ENCODE data around the gene NLRP12. TPM values are rescaled to one million over a fixed set of nuclear protein-coding genes. Genes with fewer than 3 reads are reported as not detected.
"Not testable (repeated sequence)": the region's sequence is repeated elsewhere in the genome, so short reads cannot be mapped to it uniquely, and the experiment has no call there.

Gene NLRP12
- total and polyA plus RNA-seq, 2 donors (not counting 1 experiment from before 2014, with no cell fraction given): 0.22 TPM; not detected in 1

DNA sequence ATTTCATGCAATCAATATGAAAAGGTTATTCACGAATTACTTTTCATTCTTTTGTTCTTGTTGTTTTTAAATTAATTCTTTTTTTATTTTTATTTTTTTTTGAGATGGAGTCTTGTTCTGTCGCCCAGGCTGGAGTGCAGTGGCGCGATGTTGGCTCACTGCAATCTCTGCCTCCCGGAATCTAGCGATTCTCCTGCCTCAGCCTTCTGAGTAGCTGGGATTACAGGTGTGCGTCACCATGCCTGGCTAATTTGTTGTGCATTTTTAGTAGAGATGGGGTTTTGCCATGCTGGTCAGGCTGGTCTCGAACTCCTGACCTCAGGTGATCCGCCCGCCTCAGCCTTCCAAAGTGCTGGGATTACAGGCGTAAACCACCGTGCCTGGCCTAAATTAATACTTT lies 16.1 kb upstream of the NLRP12 start:
- H3K79me2 ChIP-seq (ENCODE audit: control insufficient read depth, insufficient read depth, low read length); H4K20me1 ChIP-seq (ENCODE audit: control insufficient read depth, insufficient read depth, low read length, poor library complexity, severe bottlenecking); H3K9ac ChIP-seq (ENCODE audit: low read length); H3K4me2 ChIP-seq (replicated peaks; ENCODE audit: low read depth, low read length, poor library complexity, severe bottlenecking); H3K4me3 Mint-ChIP-seq; H3K9me3 ChIP-seq (ENCODE audit: control extremely low read depth in 1 of 3, control insufficient read depth in 2 of 3, insufficient read depth in 1 of 3, low read length in 2 of 3); H2AFZ ChIP-seq (ENCODE audit: insufficient read depth, low read depth, low read length, poor library complexity, severe bottlenecking); H3K4me1 ChIP-seq (ENCODE audit: control insufficient read depth in 2 of 2, insufficient read depth in 2 of 2, low read length in 2 of 2); H3K4me3 ChIP-seq (ENCODE audit: control extremely low read depth in 1 of 5, extremely low read depth in 1 of 5, insufficient read depth in 1 of 5, low read depth in 2 of 5, low read length in 4 of 5); H3K36me3 ChIP-seq (replicated peaks in 1 of 2; ENCODE audit: control extremely low read depth in 1 of 2, control insufficient read depth in 1 of 2, extremely low read depth in 1 of 2, insufficient read depth in 2 of 2, low read length in 1 of 2); ATAC-seq (ENCODE audit: low read depth); H3K9me3 Mint-ChIP-seq (ENCODE audit: insufficient read depth); H3K27ac Mint-ChIP-seq; DNase-seq; H3K27ac ChIP-seq (ENCODE audit: low read length in 2 of 2); H3K27me3 ChIP-seq (replicated peaks in 1 of 4; ENCODE audit: control extremely low read depth in 1 of 4, control insufficient read depth in 3 of 4, insufficient read depth in 4 of 4, low read length in 3 of 4); H3K4me1 Mint-ChIP-seq: not testable (repeated sequence)
- peaks cover 13% of the 10 kb centered on the region for H3K27me3 Mint-ChIP-seq
- ChIA-PET POLR2A (interaction anchor here (0.7 kb wide), 1 partner anchor 392 kb away, joined by 4 read pairs; no protein-coding TSS in a partner anchor), CTCF (interaction anchor here (0.6 to 1.1 kb wide), 3 partner anchors 42 to 198 kb away, joined by 3 to 4 read pairs (median 3); no protein-coding TSS in a partner anchor)
- 97% methylated on average over 5 of the region's 12 CpGs for WGBS (ENCODE audit: insufficient coverage)
- intact Hi-C loops (cut with micrococcal nuclease): loop anchor here (5.0 to 10.0 kb wide), 2 partner anchors 42 to 645 kb away; partner anchors contain the start of genes PRKCG and ZNF665

DNA sequence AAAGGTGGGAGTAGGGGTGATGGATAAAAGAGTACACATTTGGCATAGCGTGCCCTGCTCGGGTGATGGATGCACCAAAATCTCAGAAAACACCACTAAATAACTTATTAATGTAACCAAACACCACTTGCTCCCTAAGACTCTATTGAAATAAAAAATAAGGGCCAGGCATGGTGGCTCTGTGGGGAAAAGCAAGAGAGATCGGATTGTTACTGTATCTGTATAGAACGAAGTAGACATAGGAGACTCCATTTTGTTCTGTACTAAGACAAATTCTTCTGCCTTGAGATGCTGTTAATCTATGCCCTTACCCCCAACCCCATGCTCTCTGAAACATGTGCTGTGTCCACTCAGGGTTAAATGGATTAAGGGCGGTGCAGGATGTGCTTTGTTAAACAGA lies 14.3 kb upstream of the NLRP12 start:
- H3K27ac Mint-ChIP-seq; H3K9me3 ChIP-seq (ENCODE audit: control extremely low read depth in 1 of 3, control insufficient read depth in 2 of 3, insufficient read depth in 1 of 3, low read length in 2 of 3); H2AFZ ChIP-seq (ENCODE audit: insufficient read depth, low read depth, low read length, poor library complexity, severe bottlenecking); CTCF ChIA-PET; intact Hi-C loops (cut with micrococcal nuclease); POLR2A ChIA-PET; DNase-seq; H3K4me2 ChIP-seq (replicated peaks; ENCODE audit: low read depth, low read length, poor library complexity, severe bottlenecking); H3K4me1 Mint-ChIP-seq; H3K9ac ChIP-seq (ENCODE audit: low read length); H3K36me3 ChIP-seq (replicated peaks in 1 of 2; ENCODE audit: control extremely low read depth in 1 of 2, control insufficient read depth in 1 of 2, extremely low read depth in 1 of 2, insufficient read depth in 2 of 2, low read length in 1 of 2); H4K20me1 ChIP-seq (ENCODE audit: control insufficient read depth, insufficient read depth, low read length, poor library complexity, severe bottlenecking); H3K9me3 Mint-ChIP-seq (ENCODE audit: insufficient read depth); H3K4me3 ChIP-seq (ENCODE audit: control extremely low read depth in 1 of 5, extremely low read depth in 1 of 5, insufficient read depth in 1 of 5, low read depth in 2 of 5, low read length in 4 of 5); H3K4me1 ChIP-seq (ENCODE audit: control insufficient read depth in 2 of 2, insufficient read depth in 2 of 2, low read length in 2 of 2); H3K27me3 ChIP-seq (replicated peaks in 1 of 4; ENCODE audit: control extremely low read depth in 1 of 4, control insufficient read depth in 3 of 4, insufficient read depth in 4 of 4, low read length in 3 of 4); H3K27ac ChIP-seq (ENCODE audit: low read length in 2 of 2); H3K79me2 ChIP-seq (ENCODE audit: control insufficient read depth, insufficient read depth, low read length); H3K4me3 Mint-ChIP-seq; ATAC-seq (ENCODE audit: low read depth): not testable (repeated sequence)
- H3K27me3 Mint-ChIP-seq: peaks cover 24% of the 10 kb centered on the region
- no CpG with 5 or more reads among the region's 5 CpGs for WGBS (ENCODE audit: insufficient coverage)

- H3K9me3 ChIP-seq (ENCODE audit: control extremely low read depth in 1 of 3, control insufficient read depth in 2 of 3, insufficient read depth in 1 of 3, low read length in 2 of 3); H3K9me3 Mint-ChIP-seq (ENCODE audit: insufficient read depth); POLR2A ChIA-PET; H3K4me3 Mint-ChIP-seq; H4K20me1 ChIP-seq (ENCODE audit: control insufficient read depth, insufficient read depth, low read length, poor library complexity, severe bottlenecking); H3K36me3 ChIP-seq (replicated peaks in 1 of 2; ENCODE audit: control extremely low read depth in 1 of 2, control insufficient read depth in 1 of 2, extremely low read depth in 1 of 2, insufficient read depth in 2 of 2, low read length in 1 of 2); H3K27ac ChIP-seq (ENCODE audit: low read length in 2 of 2); ATAC-seq (ENCODE audit: low read depth); DNase-seq; H3K4me1 Mint-ChIP-seq; H3K4me2 ChIP-seq (replicated peaks; ENCODE audit: low read depth, low read length, poor library complexity, severe bottlenecking); H3K27ac Mint-ChIP-seq; intact Hi-C loops (cut with micrococcal nuclease); CTCF ChIA-PET; H2AFZ ChIP-seq (ENCODE audit: insufficient read depth, low read depth, low read length, poor library complexity, severe bottlenecking); H3K79me2 ChIP-seq (ENCODE audit: control insufficient read depth, insufficient read depth, low read length); H3K4me1 ChIP-seq (ENCODE audit: control insufficient read depth in 2 of 2, insufficient read depth in 2 of 2, low read length in 2 of 2); H3K9ac ChIP-seq (ENCODE audit: low read length); H3K4me3 ChIP-seq (ENCODE audit: control extremely low read depth in 1 of 5, extremely low read depth in 1 of 5, insufficient read depth in 1 of 5, low read depth in 2 of 5, low read length in 4 of 5); H3K27me3 ChIP-seq (replicated peaks in 1 of 4; ENCODE audit: control extremely low read depth in 1 of 4, control insufficient read depth in 3 of 4, insufficient read depth in 4 of 4, low read length in 3 of 4): not testable (repeated sequence)
- H3K27me3 Mint-ChIP-seq: peaks cover 45% of the 10 kb centered on the region
- WGBS (ENCODE audit: insufficient coverage): 6% methylated on average over 7 of the region's 13 CpGs
Measured at GRCh38 chr19:53832861-53833260, 8.7 kb upstream of the NLRP12 start.
